HEK293 (cell line): ENCODE data around the gene TNFAIP8.

ENCODE experiments used
- ATF2 ChIP-seq: fragments of 450-650 bp; formaldehyde crosslinking; IDR thresholded peaks from 2 replicates; pipeline ENCODE4 v1.5.1; 2016; ENCODE audit warnings: missing biosample characterization, missing genetic modification characterization, low read depth
- EGR2 ChIP-seq: fragments of 450-650 bp; formaldehyde crosslinking; IDR thresholded peaks from 2 replicates; pipeline ENCODE4 v1.5.1; 2016; ENCODE audit warnings: low read depth, missing biosample characterization, missing genetic modification characterization
- GLIS1 ChIP-seq: fragments of 450-650 bp; formaldehyde crosslinking; IDR thresholded peaks from 2 replicates; pipeline ENCODE4 v1.5.1; 2016; ENCODE audit warnings: missing biosample characterization, missing genetic modification characterization
- KLF1 ChIP-seq: fragments of 450-650 bp; formaldehyde crosslinking; IDR thresholded peaks from 2 replicates; pipeline ENCODE4 v1.5.1; 2016; ENCODE audit warnings: missing biosample characterization, missing genetic modification characterization
- MYNN ChIP-seq: fragments of 450-650 bp; formaldehyde crosslinking; IDR thresholded peaks from 2 replicates; pipeline ENCODE4 v1.5.1; 2016; ENCODE audit warnings: missing biosample characterization, missing genetic modification characterization, borderline replicate concordance
- OVOL3 ChIP-seq: fragments of 450-650 bp; formaldehyde crosslinking; IDR thresholded peaks from 2 replicates; pipeline ENCODE4 v1.5.1; 2016; ENCODE audit warnings: missing biosample characterization, missing genetic modification characterization
- PATZ1 ChIP-seq: fragments of 450-650 bp; formaldehyde crosslinking; IDR thresholded peaks from 2 replicates; pipeline ENCODE4 v1.5.1; 2016; ENCODE audit warnings: missing biosample characterization, missing genetic modification characterization
- SCRT1 ChIP-seq: fragments of 450-650 bp; formaldehyde crosslinking; IDR thresholded peaks from 2 replicates; pipeline ENCODE4 v1.5.1; 2016; ENCODE audit warnings: missing biosample characterization, missing genetic modification characterization, borderline replicate concordance
- YY1 ChIP-seq: fragments of 450-650 bp; formaldehyde crosslinking; IDR thresholded peaks from 2 replicates; pipeline ENCODE4 v1.5.1; 2018; ENCODE audit warnings: missing biosample characterization, missing genetic modification characterization
- YY2 ChIP-seq: fragments of 450-650 bp; formaldehyde crosslinking; IDR thresholded peaks from 2 replicates; pipeline ENCODE4 v1.5.1; 2016; ENCODE audit warnings: missing biosample characterization, missing genetic modification characterization
- ZBTB21 ChIP-seq: fragments of 450-650 bp; formaldehyde crosslinking; IDR thresholded peaks from 2 replicates; pipeline ENCODE4 v1.5.1; 2017; ENCODE audit warnings: missing biosample characterization, missing genetic modification characterization
- ZEB2 ChIP-seq: fragments of 450-650 bp; formaldehyde crosslinking; IDR thresholded peaks from 2 replicates; pipeline ENCODE4 v1.5.1; 2016; ENCODE audit warnings: missing biosample characterization, missing genetic modification characterization
- ZFHX2 ChIP-seq: fragments of 450-650 bp; formaldehyde crosslinking; conservative IDR thresholded peaks from 2 replicates; pipeline ENCODE4 v1.5.1; 2016; ENCODE audit warnings: missing biosample characterization, missing genetic modification characterization
- ZFP37 ChIP-seq: fragments of 450-650 bp; formaldehyde crosslinking; IDR thresholded peaks from 2 replicates; pipeline ENCODE4 v1.5.1; 2016; ENCODE audit warnings: missing biosample characterization, missing genetic modification characterization
- ZIC2 ChIP-seq: fragments of 450-650 bp; formaldehyde crosslinking; IDR thresholded peaks from 2 replicates; pipeline ENCODE4 v1.5.1; 2016; ENCODE audit warnings: missing biosample characterization, missing genetic modification characterization
- ZNF133 ChIP-seq: fragments of 450-650 bp; formaldehyde crosslinking; IDR thresholded peaks from 2 replicates; pipeline ENCODE4 v1.5.1; 2016; ENCODE audit warnings: missing biosample characterization, missing genetic modification characterization
- ZNF148 ChIP-seq: fragments of 450-650 bp; formaldehyde crosslinking; IDR thresholded peaks from 2 replicates; pipeline ENCODE4 v1.5.0; 2017; ENCODE audit warnings: missing biosample characterization, missing genetic modification characterization, borderline replicate concordance
- ZNF175 ChIP-seq: fragments of 450-650 bp; formaldehyde crosslinking; IDR thresholded peaks from 2 replicates; pipeline ENCODE4 v1.5.1; 2016; ENCODE audit warnings: missing biosample characterization, missing genetic modification characterization
- ZNF214 ChIP-seq: fragments of 450-650 bp; formaldehyde crosslinking; IDR thresholded peaks from 2 replicates; pipeline ENCODE4 v1.5.1; 2017; ENCODE audit warnings: missing biosample characterization, mild to moderate bottlenecking, missing genetic modification characterization, borderline replicate concordance
- ZNF23 ChIP-seq: fragments of 450-650 bp; formaldehyde crosslinking; IDR thresholded peaks from 2 replicates; pipeline ENCODE4 v1.5.1; 2016; ENCODE audit warnings: missing biosample characterization, missing genetic modification characterization, borderline replicate concordance
- ZNF341 ChIP-seq: fragments of 450-650 bp; formaldehyde crosslinking; IDR thresholded peaks from 2 replicates; pipeline ENCODE4; 2016; ENCODE audit warnings: low read depth, missing biosample characterization, missing genetic modification characterization
- ZNF48 ChIP-seq: fragments of 450-650 bp; formaldehyde crosslinking; IDR thresholded peaks from 2 replicates; pipeline ENCODE4 v1.5.1; 2016; ENCODE audit warnings: missing biosample characterization, missing genetic modification characterization
- ZNF510 ChIP-seq: fragments of 450-650 bp; formaldehyde crosslinking; IDR thresholded peaks from 2 replicates; pipeline ENCODE4 v1.5.1; 2018; ENCODE audit warnings: mild to moderate bottlenecking, missing genetic modification characterization, missing biosample characterization; ENCODE audit not compliant: insufficient replicate concordance
- ZNF513 ChIP-seq: fragments of 450-650 bp; IDR thresholded peaks from 2 replicates; pipeline ENCODE4 v1.5.1; 2018; ENCODE audit warnings: missing biosample characterization, missing genetic modification characterization
- ZNF514 ChIP-seq: fragments of 450-650 bp; formaldehyde crosslinking; IDR thresholded peaks from 2 replicates; pipeline ENCODE4 v1.5.1; 2016; ENCODE audit warnings: missing biosample characterization, missing genetic modification characterization
- ZNF558 ChIP-seq: fragments of 450-650 bp; formaldehyde crosslinking; IDR thresholded peaks from 2 replicates; pipeline ENCODE4 v1.5.1; 2016; ENCODE audit warnings: missing biosample characterization, missing genetic modification characterization
- ZNF560 ChIP-seq: fragments of 450-650 bp; formaldehyde crosslinking; IDR thresholded peaks from 2 replicates; pipeline ENCODE4 v1.5.1; 2017; ENCODE audit warnings: missing biosample characterization, missing genetic modification characterization, borderline replicate concordance
- ZNF585B ChIP-seq: fragments of 450-650 bp; formaldehyde crosslinking; IDR thresholded peaks from 2 replicates; pipeline ENCODE4 v1.5.1; 2016; ENCODE audit warnings: missing biosample characterization, missing genetic modification characterization
- ZNF621 ChIP-seq: fragments of 450-650 bp; formaldehyde crosslinking; IDR thresholded peaks from 2 replicates; pipeline ENCODE4 v1.5.1; 2017; ENCODE audit warnings: missing biosample characterization, missing genetic modification characterization
- ZNF629 ChIP-seq: fragments of 450-650 bp; formaldehyde crosslinking; IDR thresholded peaks from 2 replicates; pipeline ENCODE4 v1.5.1; 2017; ENCODE audit warnings: missing biosample characterization, missing genetic modification characterization
- ZNF658 ChIP-seq: fragments of 450-650 bp; formaldehyde crosslinking; IDR thresholded peaks from 2 replicates; pipeline ENCODE4; 2016; ENCODE audit warnings: missing biosample characterization, missing genetic modification characterization
- ZNF785 ChIP-seq: fragments of 450-650 bp; formaldehyde crosslinking; IDR thresholded peaks from 2 replicates; pipeline ENCODE4 v1.5.1; 2016; ENCODE audit warnings: missing biosample characterization, missing genetic modification characterization
- ZSCAN18 ChIP-seq: fragments of 450-650 bp; formaldehyde crosslinking; IDR thresholded peaks from 2 replicates; pipeline ENCODE4 v1.5.1; 2016; ENCODE audit warnings: missing biosample characterization, missing genetic modification characterization

TNFAIP8 gene

GRCh38 chr5:119328753-119329602 lies 26.8 kb upstream of the TNFAIP8 start (continued):
- TF ChIP-seq ZNF148 (tag by site-specific recombination) (no peak), ZNF621 (no peak), EGR2 (tag by site-specific recombination) (no peak), SCRT1 (tag by site-specific recombination) (peak; percentile 57; the same call in 1 of the 2 replicates), ZNF785 (tag by site-specific recombination) (no peak), PATZ1 (tag by site-specific recombination) (no peak), ZNF560 (tag by site-specific recombination) (no peak), ZNF585B (no peak), ZNF514 (tag by site-specific recombination) (no peak), ZNF629 (tag by site-specific recombination) (peak; percentile 90), ZNF23 (tag by site-specific recombination) (no peak), OVOL3 (tag by site-specific recombination) (peak; percentile 95), ZNF48 (tag by site-specific recombination) (no peak), ZNF658 (tag by site-specific recombination) (no peak), ZNF558 (tag by site-specific recombination) (no peak), YY1 (tag by site-specific recombination) (no peak), ATF2 (tag by site-specific recombination) (no peak), ZNF341 (tag by site-specific recombination) (no peak), ZNF214 (tag by site-specific recombination) (no peak), ZIC2 (tag by site-specific recombination) (no peak), ZFHX2 (tag by site-specific recombination) (no peak), GLIS1 (tag by site-specific recombination) (no peak; the same call in 1 of the 2 replicates), ZNF510 (no peak), MYNN (no peak), ZNF513 (tag by site-specific recombination) (no peak), YY2 (tag by site-specific recombination) (no peak), ZEB2 (tag by site-specific recombination) (peak; percentile 95), ZNF133 (tag by site-specific recombination) (no peak), ZSCAN18 (tag by site-specific recombination) (no peak), ZNF175 (no peak), ZFP37 (tag by site-specific recombination) (no peak), ZBTB21 (tag by site-specific recombination) (no peak), KLF1 (no peak)
